Neuronal stem cell (in vitro differentiated cells): ENCODE data around the gene ECEL1.

Source experiments
- DNase-seq: peaks from one replicate; pipeline ENCODE4 v3.0.0-alpha.2; 2013; ENCODE audit warnings: low spot score
- H2AFZ ChIP-seq: one replicate; pipeline ENCODE4 v1.6.1; 2013; ENCODE audit warnings: mild to moderate bottlenecking, low read length, inconsistent platforms
- H2AK5ac ChIP-seq: 2 replicates; pipeline ENCODE4 v1.6.1; 2013; ENCODE audit warnings: low read depth, mild to moderate bottlenecking, inconsistent platforms, low read length, moderate library complexity, mixed read lengths
- H2BK120ac ChIP-seq: 2 replicates; pipeline ENCODE4 v1.6.1; 2013; ENCODE audit warnings: low read depth, mild to moderate bottlenecking, inconsistent platforms, low read length, moderate library complexity, mixed read lengths
- H2BK12ac ChIP-seq: one replicate; pipeline ENCODE4 v1.6.1; 2013; ENCODE audit warnings: low read length, inconsistent platforms
- H2BK15ac ChIP-seq: 2 replicates; pipeline ENCODE4 v1.6.1; 2013; ENCODE audit warnings: mild to moderate bottlenecking, low read length, inconsistent platforms, mixed read lengths
- H2BK5ac ChIP-seq: one replicate; pipeline ENCODE4 v1.6.1; 2013; ENCODE audit warnings: inconsistent platforms, mild to moderate bottlenecking, low read length, moderate library complexity
- H3K14ac ChIP-seq: one replicate; pipeline ENCODE4 v1.6.1; 2013; ENCODE audit warnings: low read length, inconsistent platforms
- H3K18ac ChIP-seq: 2 replicates; pipeline ENCODE4 v1.6.1; 2013; ENCODE audit warnings: low read length, inconsistent platforms
- H3K23ac ChIP-seq: 2 replicates; pipeline ENCODE4 v1.6.1; 2013; ENCODE audit warnings: low read depth, mild to moderate bottlenecking, mixed read lengths, low read length, inconsistent platforms; ENCODE audit not compliant: poor library complexity
- H3K27ac ChIP-seq: replicated peaks from 3 replicates; pipeline ENCODE4 v1.5.1; 2013; ENCODE audit warnings: low read length, inconsistent platforms
- H3K27me3 ChIP-seq, 3 experiments: 2 replicates each; pipeline ENCODE4 v1.6.1; 2013; ENCODE audit warnings: low read length in 3 of 3, mild to moderate bottlenecking in 2 of 3, inconsistent platforms in 1 of 3, low read depth in 1 of 3, mixed read lengths in 1 of 3, moderate library complexity in 1 of 3; ENCODE audit not compliant: control insufficient read depth in 3 of 3, insufficient read depth in 3 of 3
- H3K36me3 ChIP-seq, 2 donors: replicated peaks in 1 of 2; 2 replicates each; pipeline ENCODE4 v1.6.1; 2013; ENCODE audit warnings: low read length in 2 of 2; ENCODE audit not compliant: control insufficient read depth in 2 of 2, insufficient read depth in 2 of 2
- H3K4ac ChIP-seq: 2 replicates; pipeline ENCODE4 v1.6.1; 2013; ENCODE audit warnings: inconsistent platforms, mild to moderate bottlenecking, low read length, moderate library complexity
- H3K4me1 ChIP-seq, 2 donors: 1 replicate in 1 of 2; 2 replicates in 1 of 2; pipeline ENCODE4 v1.6.1; 2013; ENCODE audit warnings: low read length in 2 of 2, low read depth in 1 of 2; ENCODE audit not compliant: control insufficient read depth in 2 of 2, insufficient read depth in 1 of 2
- H3K4me2 ChIP-seq: one replicate; pipeline ENCODE4 v1.6.1; 2013; ENCODE audit warnings: mild to moderate bottlenecking, low read length, inconsistent platforms; ENCODE audit not compliant: insufficient read depth, poor library complexity, severe bottlenecking
- H3K4me3 ChIP-seq, 2 donors: 2 replicates each; pipeline ENCODE4 v1.5.1; 2013; ENCODE audit warnings: low read length in 2 of 2, mild to moderate bottlenecking in 2 of 2, inconsistent platforms in 1 of 2, moderate library complexity in 1 of 2
- H3K79me1 ChIP-seq: one replicate; pipeline ENCODE4 v1.6.1; 2013; ENCODE audit warnings: low read depth, mild to moderate bottlenecking, inconsistent platforms, low read length, moderate library complexity
- H3K9ac ChIP-seq: one replicate; pipeline ENCODE4 v1.6.1; 2013; ENCODE audit warnings: mild to moderate bottlenecking, low read depth, low read length, inconsistent platforms; ENCODE audit not compliant: poor library complexity
- H3K9me3 ChIP-seq, 2 donors: replicated peaks in 1 of 2; 2 replicates each; pipeline versions ENCODE3 to v1.6.1; 2013; ENCODE audit warnings: low read length in 2 of 2, mild to moderate bottlenecking in 2 of 2, inconsistent platforms in 1 of 2, low read depth in 1 of 2, mixed read lengths in 1 of 2, moderate library complexity in 1 of 2; ENCODE audit not compliant: control insufficient read depth in 2 of 2, insufficient read depth in 1 of 2
- H4K8ac ChIP-seq: one replicate; pipeline ENCODE4 v1.6.1; 2013; ENCODE audit warnings: low read depth, mild to moderate bottlenecking, inconsistent platforms, low read length, moderate library complexity
- H4K91ac ChIP-seq: one replicate; pipeline ENCODE4 v1.6.1; 2013; ENCODE audit warnings: low read length, low read depth, mild to moderate bottlenecking, inconsistent platforms; ENCODE audit not compliant: poor library complexity
- WGBS, 2 donors: extraction: QIAGEN DNeasy Blood & Tissue Kit; methylation state at CpG; one replicate each; pipeline ENCODE4 v1.1.7; 2013; ENCODE audit warnings: missing lambda C conversion rate in 2 of 2, mixed read lengths in 1 of 2; ENCODE audit not compliant: insufficient read length in 2 of 2, insufficient replicate concordance in 1 of 2; ENCODE audit errors: extremely low coverage in 2 of 2; 5-methylcytosine and 5-hydroxymethylcytosine counted together

ECEL1 gene

DNA sequence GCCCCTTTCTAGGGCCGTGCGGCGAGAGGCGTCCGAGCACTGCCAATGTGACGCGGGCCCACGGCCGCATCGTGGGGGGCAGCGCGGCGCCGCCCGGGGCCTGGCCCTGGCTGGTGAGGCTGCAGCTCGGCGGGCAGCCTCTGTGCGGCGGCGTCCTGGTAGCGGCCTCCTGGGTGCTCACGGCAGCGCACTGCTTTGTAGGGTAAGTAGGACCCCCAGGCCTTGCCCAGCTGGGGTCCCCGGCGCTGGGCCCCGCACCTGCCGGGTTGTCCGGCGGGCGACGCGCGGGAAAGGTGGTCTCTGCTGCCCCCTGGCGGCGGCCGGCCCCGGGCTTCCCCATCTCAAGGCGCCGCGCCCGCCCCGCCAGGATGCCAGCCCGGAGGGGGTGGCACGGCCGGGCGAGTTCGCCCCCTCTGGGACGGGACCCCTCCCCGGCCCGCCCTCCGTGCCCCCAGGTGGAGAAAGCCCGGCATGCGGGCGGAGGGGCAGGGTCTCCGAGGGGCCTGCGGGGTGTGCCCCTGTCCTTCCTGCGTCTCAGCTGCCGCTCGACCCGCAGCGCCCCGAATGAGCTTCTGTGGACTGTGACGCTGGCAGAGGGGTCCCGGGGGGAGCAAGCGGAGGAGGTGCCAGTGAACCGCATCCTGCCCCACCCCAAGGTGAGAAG lies 34.5 kb upstream of the ECEL1 start:
- Histone ChIP-seq H2AK5ac (peak overlapping the region; percentile 96), H3K4me3 (no peak overlapping the region), H3K27me3 (peaks cover 17 to 75% (median 33%) of the 10 kb centered on the region in 3 experiments), H2BK12ac (peak overlapping the region; percentile 59), H3K4ac (no peak overlapping the region), H3K9ac (peak overlapping the region; percentile 73), H3K36me3 (no peaks in the 10 kb centered on the region), H2AFZ (peak overlapping the region; percentile 73), H3K4me1 (peaks cover 6 to 13% of the 10 kb centered on the region in 2 donors), H3K18ac (peak overlapping the region; percentile 64), H3K9me3 (no peaks in the 10 kb centered on the region), H4K8ac (peak overlapping the region; percentile 75), H2BK15ac (no peak overlapping the region), H4K91ac (no peak overlapping the region), H3K4me2 (peak overlapping the region; percentile 67), H3K79me1 (peaks cover 2% of the 10 kb centered on the region), H2BK5ac (no peak overlapping the region), H3K14ac (no peak overlapping the region), H3K27ac (no peak overlapping the region), H3K23ac (peak overlapping the region; percentile 96), H2BK120ac (no peak overlapping the region)
- DNase-seq, result no peak
- WGBS, 2 donors, result no CpG with 5 or more reads among the region's 66 CpGs

DNA sequence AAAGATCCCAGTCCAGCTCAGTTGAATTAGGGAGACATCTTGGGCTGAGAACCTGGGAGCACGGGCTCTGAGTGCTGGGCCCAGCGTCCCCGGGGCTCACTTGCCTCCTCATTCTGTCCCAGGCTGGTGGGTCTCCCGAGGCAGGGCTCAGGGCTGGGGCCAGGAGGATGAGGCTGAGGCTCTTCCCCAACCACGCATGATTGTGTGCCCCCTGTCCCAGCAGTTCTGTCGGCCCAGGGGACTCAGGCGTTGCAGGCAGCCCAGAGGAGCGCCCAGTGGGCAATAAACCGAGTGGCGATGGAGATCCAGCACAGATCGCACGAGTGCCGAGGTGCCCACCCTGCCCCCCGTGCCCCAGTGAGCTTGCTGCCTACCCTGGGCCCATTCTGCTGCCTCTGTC lies 33.5 kb upstream of the ECEL1 start:
- peaks cover 6 to 10% of the 10 kb centered on the region in 2 donors for H3K4me1 ChIP-seq
- peak overlapping the region; percentile 2 for H2AK5ac ChIP-seq
- H3K4me2 ChIP-seq, result no peak overlapping the region
- no peak overlapping the region for H2BK12ac ChIP-seq
- WGBS, 2 donors, result no CpG with 5 or more reads among the region's 14 CpGs
- H3K27ac ChIP-seq, result no peak overlapping the region
- H3K18ac ChIP-seq, result peak overlapping the region; percentile 12
- H3K4ac ChIP-seq, result no peak overlapping the region
- H2AFZ ChIP-seq, result no peak overlapping the region
- H3K4me3 ChIP-seq, result no peak overlapping the region
- H4K91ac ChIP-seq, result no peak overlapping the region
- peaks cover 2% of the 10 kb centered on the region for H3K79me1 ChIP-seq
- DNase-seq, result no peak
- no peaks in the 10 kb centered on the region for H3K36me3 ChIP-seq
- H3K9me3 ChIP-seq, result no peaks in the 10 kb centered on the region
- H3K27me3 ChIP-seq, result peaks cover 17 to 79% (median 33%) of the 10 kb centered on the region in 3 experiments
- H4K8ac ChIP-seq, result no peak overlapping the region
- H2BK120ac ChIP-seq, result no peak overlapping the region
- H3K14ac ChIP-seq, result peak overlapping the region; percentile 4
- H2BK15ac ChIP-seq, result no peak overlapping the region
- H2BK5ac ChIP-seq, result no peak overlapping the region
- H3K9ac ChIP-seq, result peak overlapping the region; percentile 1
- no peak overlapping the region for H3K23ac ChIP-seq

DNA sequence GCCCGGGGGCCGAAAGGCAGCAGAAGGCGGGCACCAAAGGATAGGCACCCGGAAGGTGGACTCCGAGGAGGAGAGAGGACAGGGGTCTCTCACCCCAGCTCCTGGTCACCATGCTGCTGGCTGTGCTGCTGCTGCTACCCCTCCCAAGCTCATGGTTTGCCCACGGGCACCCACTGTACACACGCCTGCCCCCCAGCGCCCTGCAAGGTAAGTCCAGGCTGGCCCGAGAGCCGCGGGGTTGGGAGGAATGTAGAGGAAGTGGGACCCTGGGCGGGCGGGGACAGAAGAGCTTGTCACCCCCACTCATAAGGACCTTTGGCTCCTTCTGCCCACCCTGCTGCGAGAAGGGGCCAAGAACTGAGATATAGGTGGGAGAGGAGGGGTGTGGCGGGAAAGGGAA lies 32.9 kb upstream of the ECEL1 start:
- Histone ChIP-seq H3K23ac (peak overlapping the region; percentile 46), H3K18ac (peak overlapping the region; percentile 85), H2BK120ac (no peak overlapping the region), H2BK5ac (peak overlapping the region; percentile 35), H3K4me1 (peaks cover 6 to 7% of the 10 kb centered on the region in 2 donors), H3K36me3 (no peaks in the 10 kb centered on the region), H3K4me2 (no peak overlapping the region), H3K4me3 (no peak overlapping the region), H3K9ac (peak overlapping the region; percentile 30), H4K8ac (no peak overlapping the region), H3K4ac (peak overlapping the region; percentile 54), H3K79me1 (peaks cover 2% of the 10 kb centered on the region), H2BK12ac (no peak overlapping the region), H2BK15ac (peak overlapping the region; percentile 96), H2AK5ac (peak overlapping the region; percentile 82), H2AFZ (no peak overlapping the region), H3K14ac (peak overlapping the region; percentile 27), H3K9me3 (no peaks in the 10 kb centered on the region), H3K27me3 (peaks cover 17 to 85% (median 33%) of the 10 kb centered on the region in 3 experiments), H4K91ac (no peak overlapping the region), H3K27ac (no peak overlapping the region)
- no peak for DNase-seq
- WGBS, 2 donors, result no CpG with 5 or more reads among the region's 15 CpGs

DNA sequence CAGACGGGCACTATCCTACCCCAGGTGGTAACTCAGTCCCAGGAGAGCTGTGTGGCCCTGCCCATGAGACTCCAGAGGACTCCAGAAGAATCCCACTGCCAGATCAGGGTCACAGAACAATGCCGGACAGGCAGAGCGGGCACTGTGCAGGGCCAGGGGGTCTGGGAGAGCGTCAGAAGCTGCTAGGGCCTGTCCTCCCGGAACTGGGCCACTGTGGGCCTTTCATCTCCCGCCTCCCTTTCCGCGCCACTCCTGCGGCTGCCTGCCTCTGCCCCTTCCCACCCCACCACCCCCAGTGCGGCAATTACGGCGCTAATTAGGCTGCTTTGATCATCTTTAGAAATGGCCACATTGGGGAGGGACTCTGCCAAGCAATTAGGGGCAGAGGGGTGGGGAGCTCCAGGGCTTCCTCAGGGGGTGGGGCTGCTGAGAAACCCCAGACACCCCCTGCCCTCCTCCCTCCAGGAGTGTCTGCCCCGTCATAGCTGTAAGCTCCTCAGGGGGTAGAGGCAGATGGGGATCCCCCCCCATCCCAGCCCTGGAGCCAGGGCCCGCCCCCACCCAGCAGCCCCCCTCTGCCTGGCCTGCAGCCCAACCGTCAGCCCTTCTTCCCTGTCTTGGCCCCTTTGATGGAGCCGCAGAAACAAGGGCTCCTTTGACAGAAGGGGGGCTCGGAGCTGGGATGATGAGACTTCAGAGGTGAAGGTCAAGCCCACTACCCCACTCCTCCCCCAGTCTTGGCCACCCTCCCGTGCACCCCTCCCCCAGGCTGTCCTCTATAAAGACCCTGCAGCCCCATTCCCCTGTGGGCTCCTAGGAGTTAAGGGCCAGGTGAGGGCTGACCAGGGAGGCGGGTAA lies 32.2 kb upstream of the ECEL1 start, which contains the start of gene PRSS56:
TSS of gene PRSS56 (plus strand) at position 808 of the 858 bp plus-strand sequence. CDS start 211 bp downstream, outside the sequence.
- H3K36me3 ChIP-seq, result no peaks in the 10 kb centered on the region

More for the DNA sequence above, 32.2 kb upstream of the ECEL1 start, which contains the start of gene PRSS56:
- H3K4ac ChIP-seq, result peak within 1 kb of the TSS; percentile 54
- no peaks in the 10 kb centered on the region for H3K9me3 ChIP-seq
- no peak within 1 kb of the TSS for H3K4me2 ChIP-seq
- H3K18ac ChIP-seq, result peak within 1 kb of the TSS; percentile 85
- peak within 1 kb of the TSS; percentile 35 for H2BK5ac ChIP-seq
- peaks cover 6 to 7% of the 10 kb centered on the region in 2 donors for H3K4me1 ChIP-seq
- H2AK5ac ChIP-seq, result peak within 1 kb of the TSS; percentile 82
- no peak within 1 kb of the TSS for H2BK120ac ChIP-seq
- no peak for DNase-seq
- peaks cover 2% of the 10 kb centered on the region for H3K79me1 ChIP-seq
- H4K91ac ChIP-seq, result no peak within 1 kb of the TSS
- peak within 1 kb of the TSS; percentile 46 for H3K23ac ChIP-seq
- H3K9ac ChIP-seq, result peak within 1 kb of the TSS; percentile 30
- H2AFZ ChIP-seq, result no peak within 1 kb of the TSS
- no peak within 1 kb of the TSS for H2BK12ac ChIP-seq
- H2BK15ac ChIP-seq, result peak within 1 kb of the TSS; percentile 96
- no peak within 1 kb of the TSS for H4K8ac ChIP-seq
- H3K14ac ChIP-seq, result peak within 1 kb of the TSS; percentile 27
- H3K4me3 ChIP-seq, result no peak within 1 kb of the TSS
- H3K27ac ChIP-seq, result no peak within 1 kb of the TSS
- peaks cover 17 to 92% (median 33%) of the 10 kb centered on the region in 3 experiments for H3K27me3 ChIP-seq
- no CpG with 5 or more reads among the region's 19 CpGs for WGBS, 2 donors
